AG04450 (cell line): ENCODE results near the gene EBF3. TPM values are rescaled to one million over a fixed set of nuclear protein-coding genes. Genes with fewer than 3 reads are reported as not detected.

Source experiments
- CTCF ChIA-PET: fragments of 300-600, 350-600 bp; formaldehyde crosslinking; extraction: SDS; loops from one replicate; lab custom pipeline; 2022; ENCODE audit warnings: antibody characterized with exemption, inconsistent platforms; lab: Charles Lee
- POLR2A ChIA-PET: fragments of 350-600 bp; formaldehyde crosslinking; extraction: SDS; loops from one replicate; lab custom pipeline; 2021; ENCODE audit warnings: antibody characterized with exemption, inconsistent platforms; lab: Yijun Ruan, JAX
- DNase-seq: peaks from one replicate; pipeline ENCODE4 v3.0.0-alpha.2; 2011; ENCODE audit warnings: low read depth, low spot score
- H3K27ac ChIP-seq: one replicate; pipeline ENCODE4 v1.5.1; 2012; ENCODE audit warnings: low read depth, low read length, control low read depth
- H3K27me3 ChIP-seq: one replicate; pipeline ENCODE4 v1.6.0; 2012; ENCODE audit warnings: low read length; ENCODE audit not compliant: control insufficient read depth, insufficient read depth
- H3K4me3 ChIP-seq: 2 replicates; pipeline ENCODE4 v1.5.1; 2011; ENCODE audit warnings: mild to moderate bottlenecking, low read depth, low read length, control low read depth
- H3K9me3 ChIP-seq: 2 replicates; pipeline ENCODE4 v1.5.1; 2012; ENCODE audit warnings: low read length; ENCODE audit not compliant: control insufficient read depth, insufficient read depth
- CTCF ChIP-seq: IDR thresholded peaks from 2 replicates; pipeline ENCODE4 v1.5.1; 2011; ENCODE audit warnings: low read depth, low read length, control low read depth, inconsistent platforms
- polyA plus RNA-seq: library from polyadenylated mRNA; depleted of rRNA; stranded (reverse); fragments of >200 nt; gene quantifications from 2 replicates; pipeline ENCODE4 v1.2.3, GENCODE V29; 2011

The EBF3 gene
- polyA plus RNA-seq, 1 experiment: 0.01 TPM

- POLR2A ChIA-PET: no interaction called here
- TF ChIP-seq CTCF: no peak
- H3K4me3 ChIP-seq: no peak overlapping the region
- no peak overlapping the region for H3K27ac ChIP-seq
- H3K9me3 ChIP-seq: peaks cover 13% of the 10 kb centered on the region
- CTCF ChIA-PET: no interaction called here
- no peak for DNase-seq
- H3K27me3 ChIP-seq: no peaks in the 10 kb centered on the region
Observed at GRCh38 chr10:129927351-129928120, 36.5 kb downstream of the EBF3 start.

DNA sequence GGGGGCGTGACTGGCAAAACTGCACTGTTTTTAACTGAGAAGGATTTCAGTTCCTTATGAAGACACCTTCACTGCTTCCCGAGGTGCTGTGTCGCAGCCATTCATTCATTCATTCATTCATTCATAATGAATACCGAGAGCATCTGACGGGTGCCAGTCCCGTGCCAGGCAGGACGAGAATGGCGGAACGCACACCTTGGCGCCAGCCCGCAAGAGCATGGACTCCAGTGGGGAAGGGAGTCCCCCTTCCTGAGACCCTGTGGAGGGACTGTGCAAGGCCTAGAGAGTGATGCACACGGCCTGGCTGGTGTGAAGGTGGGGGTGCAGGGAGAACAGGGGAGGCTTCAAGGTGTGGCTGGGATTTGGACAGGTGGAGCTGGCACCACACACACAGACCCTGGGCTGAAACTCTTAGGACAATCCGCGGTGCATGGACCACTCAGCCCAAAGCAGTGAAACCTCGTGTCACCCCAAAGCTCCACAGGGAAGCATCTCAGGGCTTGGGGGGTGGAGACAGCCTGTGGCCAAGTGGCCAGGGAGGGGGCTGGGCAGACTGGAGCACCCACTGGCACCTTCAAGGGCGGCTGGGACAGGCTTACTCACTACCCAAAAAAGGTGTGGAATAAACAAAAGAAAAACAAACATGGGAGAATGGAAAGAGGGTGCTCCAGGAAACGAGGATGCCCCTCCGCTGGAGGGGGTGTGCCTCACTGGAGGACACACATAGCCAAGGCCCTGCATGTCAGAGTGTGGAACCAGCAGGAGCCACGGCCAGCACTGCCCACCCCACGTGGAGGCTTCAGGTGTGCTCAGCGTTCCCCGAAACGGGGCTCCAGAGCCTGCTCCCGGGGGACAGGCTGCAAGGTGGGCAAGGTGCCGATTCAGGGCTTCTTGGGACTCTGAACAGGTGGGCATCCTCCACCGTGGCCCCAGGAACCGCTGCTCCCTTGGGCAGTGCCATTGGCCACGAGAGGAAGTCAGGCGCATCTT is 37.7 kb downstream of the EBF3 start:
- no peak for TF ChIP-seq CTCF
- peaks cover 25% of the 10 kb centered on the region for H3K9me3 ChIP-seq
- no peak for DNase-seq
- H3K27ac ChIP-seq: no peak overlapping the region
- no peak overlapping the region for H3K4me3 ChIP-seq
- CTCF ChIA-PET: no interaction called here
- H3K27me3 ChIP-seq: no peaks in the 10 kb centered on the region
- POLR2A ChIA-PET: no interaction called here

GRCh38 chr10:129924375-129925085 is 39.5 kb downstream of the EBF3 start:
- Histone ChIP-seq H3K9me3 (peaks cover 43% of the 10 kb centered on the region), H3K27ac (no peak overlapping the region), H3K4me3 (no peak overlapping the region), H3K27me3 (no peaks in the 10 kb centered on the region)
- no peak for TF ChIP-seq CTCF
- DNase-seq: no peak
- ChIA-PET POLR2A (no interaction called here), CTCF (interaction anchor here (0.6 kb wide), 1 partner anchor 19 kb away, joined by 12 read pairs; no protein-coding TSS in a partner anchor)

GRCh38 chr10:129922598-129923123 is 41.4 kb downstream of the EBF3 start:
- no peak overlapping the region for H3K27ac ChIP-seq
- ChIA-PET POLR2A (no interaction called here), CTCF (no interaction called here)
- no peak for TF ChIP-seq CTCF
- peaks cover 51% of the 10 kb centered on the region for H3K9me3 ChIP-seq
- H3K27me3 ChIP-seq: no peaks in the 10 kb centered on the region
- DNase-seq: no peak
- H3K4me3 ChIP-seq: no peak overlapping the region
